Heart left ventricle (tissue), 13 donors: ENCODE results near the gene ARL3.

Experiments
- POLR2A ChIP-seq, 2 donors: fragments of 450-650 bp; IDR thresholded peaks; one replicate each; pipeline ENCODE4 v1.6.1; 2017; ENCODE audit warnings: antibody characterized with exemption in 2 of 2, mild to moderate bottlenecking in 2 of 2, moderate library complexity in 2 of 2
- TF ChIP-seq, protein P1 (sequence below), 12 donors: fragments of 200-600 bp; sonication (generic) in 4 of 12; IDR thresholded peaks; one replicate each; pipeline versions ENCODE4 v1.5.0 to v1.8.0; 2018 to 2022; ENCODE audit warnings: antibody characterized with exemption in 12 of 12, mild to moderate bottlenecking in 5 of 12
- donor health status: ischemic (EF 13 %, LVEDD 7.1; RV severe dilation, severe dysfunction).
- donor health status: DM: no; HTN: yes; CAD: no.
- donor health status: DM: no; HTN: no; CAD: no.
- donor health status: ischemic (EF 25% LVEDD 6.9; RV normal size, moderate dysfunction).
- donor health status: ischemic (EF 25% LVEDD 5.7; RV mildly dilated, moderate dysfunction).
- donor health status: ischemic (EF 35%, LVEDD 5.7; RV mildly dilated, moderate dysfunction).
- donor health status: nonischemic (EF 11% LVEDD 7.7; RV severe dilation, severe dysfunction).
- donor health status: DM: yes; HTN: yes; CAD: no.
- donor health status: PGD.
- donor health status: ischemic (EF 29% LVEDD 5.4; RV normal size, mild dysfunction).
- donor health status: nonischemic (EF 23%, LVEDD 6.1; RV moderate dilation, normal function).

DNA sequence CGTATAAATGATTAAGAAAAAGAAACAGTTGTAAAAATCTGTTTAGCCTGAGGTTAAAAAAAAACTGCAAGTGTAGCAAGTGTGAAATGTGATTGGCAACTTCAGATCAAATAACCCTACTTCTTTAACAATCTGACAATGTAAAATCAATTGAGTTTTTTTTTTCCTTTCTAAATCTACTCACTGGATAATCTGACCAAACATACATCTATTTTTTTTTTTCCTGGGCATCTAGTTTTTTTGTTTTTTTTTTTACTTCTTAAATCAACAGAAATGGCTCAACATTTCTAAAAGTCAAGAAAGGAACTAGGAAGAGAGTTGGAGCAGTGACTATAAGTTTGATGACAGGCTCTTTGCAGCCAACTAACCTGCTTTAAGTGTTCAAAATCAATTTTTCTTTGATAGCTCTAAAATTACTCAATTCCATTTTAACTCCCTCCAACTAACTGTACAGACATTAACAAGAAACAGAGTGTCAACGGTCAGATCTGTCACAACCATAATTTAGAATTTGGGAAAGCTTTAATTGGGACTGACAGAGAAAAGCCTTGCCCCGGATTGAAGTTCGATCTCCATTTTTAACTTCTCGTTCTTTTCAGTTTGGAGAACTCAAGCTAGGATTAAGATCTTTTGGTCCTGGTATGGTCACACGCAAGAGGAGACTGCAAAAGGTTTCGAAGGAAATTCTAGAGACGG, 1.2 kb downstream of the ARL3 start:
- TF ChIP-seq, protein P1, sequence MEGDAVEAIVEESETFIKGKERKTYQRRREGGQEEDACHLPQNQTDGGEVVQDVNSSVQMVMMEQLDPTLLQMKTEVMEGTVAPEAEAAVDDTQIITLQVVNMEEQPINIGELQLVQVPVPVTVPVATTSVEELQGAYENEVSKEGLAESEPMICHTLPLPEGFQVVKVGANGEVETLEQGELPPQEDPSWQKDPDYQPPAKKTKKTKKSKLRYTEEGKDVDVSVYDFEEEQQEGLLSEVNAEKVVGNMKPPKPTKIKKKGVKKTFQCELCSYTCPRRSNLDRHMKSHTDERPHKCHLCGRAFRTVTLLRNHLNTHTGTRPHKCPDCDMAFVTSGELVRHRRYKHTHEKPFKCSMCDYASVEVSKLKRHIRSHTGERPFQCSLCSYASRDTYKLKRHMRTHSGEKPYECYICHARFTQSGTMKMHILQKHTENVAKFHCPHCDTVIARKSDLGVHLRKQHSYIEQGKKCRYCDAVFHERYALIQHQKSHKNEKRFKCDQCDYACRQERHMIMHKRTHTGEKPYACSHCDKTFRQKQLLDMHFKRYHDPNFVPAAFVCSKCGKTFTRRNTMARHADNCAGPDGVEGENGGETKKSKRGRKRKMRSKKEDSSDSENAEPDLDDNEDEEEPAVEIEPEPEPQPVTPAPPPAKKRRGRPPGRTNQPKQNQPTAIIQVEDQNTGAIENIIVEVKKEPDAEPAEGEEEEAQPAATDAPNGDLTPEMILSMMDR (IDR thresholded peaks at IDR 0.05): no peak
- no peak for TF ChIP-seq POLR2A (IDR thresholded peaks at IDR 0.05)
